DOHH2 (cell line): ENCODE results near the gene AP2M1.

Experiments
- EZH2phosphoT487 ChIP-seq: fragments of 200-600 bp; sonication (generic); IDR thresholded peaks from 2 replicates; pipeline ENCODE4 v1.6.1; 2017; ENCODE audit warnings: borderline replicate concordance, mild to moderate bottlenecking, antibody characterized with exemption, low read length, moderate library complexity, mixed read lengths
- TF ChIP-seq, protein P1 (sequence below): fragments of 200-600 bp; sonication (generic); IDR thresholded peaks from one replicate; pipeline ENCODE4 v1.5.1; 2014; ENCODE audit warnings: antibody characterized with exemption, mild to moderate bottlenecking, low read depth, low read length; ENCODE audit not compliant: poor library complexity, severe bottlenecking

- TF ChIP-seq, protein P1, sequence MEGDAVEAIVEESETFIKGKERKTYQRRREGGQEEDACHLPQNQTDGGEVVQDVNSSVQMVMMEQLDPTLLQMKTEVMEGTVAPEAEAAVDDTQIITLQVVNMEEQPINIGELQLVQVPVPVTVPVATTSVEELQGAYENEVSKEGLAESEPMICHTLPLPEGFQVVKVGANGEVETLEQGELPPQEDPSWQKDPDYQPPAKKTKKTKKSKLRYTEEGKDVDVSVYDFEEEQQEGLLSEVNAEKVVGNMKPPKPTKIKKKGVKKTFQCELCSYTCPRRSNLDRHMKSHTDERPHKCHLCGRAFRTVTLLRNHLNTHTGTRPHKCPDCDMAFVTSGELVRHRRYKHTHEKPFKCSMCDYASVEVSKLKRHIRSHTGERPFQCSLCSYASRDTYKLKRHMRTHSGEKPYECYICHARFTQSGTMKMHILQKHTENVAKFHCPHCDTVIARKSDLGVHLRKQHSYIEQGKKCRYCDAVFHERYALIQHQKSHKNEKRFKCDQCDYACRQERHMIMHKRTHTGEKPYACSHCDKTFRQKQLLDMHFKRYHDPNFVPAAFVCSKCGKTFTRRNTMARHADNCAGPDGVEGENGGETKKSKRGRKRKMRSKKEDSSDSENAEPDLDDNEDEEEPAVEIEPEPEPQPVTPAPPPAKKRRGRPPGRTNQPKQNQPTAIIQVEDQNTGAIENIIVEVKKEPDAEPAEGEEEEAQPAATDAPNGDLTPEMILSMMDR = peak; percentile 53
- TF ChIP-seq EZH2phosphoT487 = no peak
Measured at GRCh38 chr3:184129012-184129411, 45.6 kb upstream of the AP2M1 start.
